ENCODE measurements around the gene TVP23A. TPM values are rescaled to one million over a fixed set of nuclear protein-coding genes. Genes with fewer than 3 reads are reported as not detected.

Gene TVP23A
- polyA plus RNA-seq (ENCODE audit: insufficient read length in 3 of 3) = 1 to 10 TPM; 2.9 to 5.0 (median 3.8) TPM
- long read RNA-seq, donor 1 = 0 reads
- long read RNA-seq, donor 2 = 0 reads
- long read RNA-seq, donor 3 = 0 reads
- long read RNA-seq, donor 4, partial matches to known transcripts = 29 of 39 reads
- long read RNA-seq, donor 4, other reads (novel, unspliced or antisense) = 10 of 39 reads
- long read RNA-seq, donor 5 = 0 reads
- long read RNA-seq, donor 6 = 0 reads
- long read RNA-seq, donor 7, partial matches to known transcripts = 0 of 1 reads
- long read RNA-seq, donor 7, other reads (novel, unspliced or antisense) = 0 of 1 reads
- long read RNA-seq, donor 8 = 0 reads
- long read RNA-seq, donor 9, partial matches to known transcripts = 0 of 1 reads
- long read RNA-seq, donor 9, other reads (novel, unspliced or antisense) = 0 of 1 reads
- long read RNA-seq, donor 10, partial matches to known transcripts = 0 of 1 reads
- long read RNA-seq, donor 10, other reads (novel, unspliced or antisense) = 0 of 1 reads
- long read RNA-seq, donor 11 = 0 reads
- long read RNA-seq, donor 12 = 0 reads
- long read RNA-seq, donor 13 = 0 reads
- long read RNA-seq, donor 14 = 0 reads
- long read RNA-seq, donor 15 = 0 reads
- long read RNA-seq, donor 16, partial matches to known transcripts = 71 of 99 reads
- long read RNA-seq, donor 16, other reads (novel, unspliced or antisense) = 28 of 99 reads

DNA sequence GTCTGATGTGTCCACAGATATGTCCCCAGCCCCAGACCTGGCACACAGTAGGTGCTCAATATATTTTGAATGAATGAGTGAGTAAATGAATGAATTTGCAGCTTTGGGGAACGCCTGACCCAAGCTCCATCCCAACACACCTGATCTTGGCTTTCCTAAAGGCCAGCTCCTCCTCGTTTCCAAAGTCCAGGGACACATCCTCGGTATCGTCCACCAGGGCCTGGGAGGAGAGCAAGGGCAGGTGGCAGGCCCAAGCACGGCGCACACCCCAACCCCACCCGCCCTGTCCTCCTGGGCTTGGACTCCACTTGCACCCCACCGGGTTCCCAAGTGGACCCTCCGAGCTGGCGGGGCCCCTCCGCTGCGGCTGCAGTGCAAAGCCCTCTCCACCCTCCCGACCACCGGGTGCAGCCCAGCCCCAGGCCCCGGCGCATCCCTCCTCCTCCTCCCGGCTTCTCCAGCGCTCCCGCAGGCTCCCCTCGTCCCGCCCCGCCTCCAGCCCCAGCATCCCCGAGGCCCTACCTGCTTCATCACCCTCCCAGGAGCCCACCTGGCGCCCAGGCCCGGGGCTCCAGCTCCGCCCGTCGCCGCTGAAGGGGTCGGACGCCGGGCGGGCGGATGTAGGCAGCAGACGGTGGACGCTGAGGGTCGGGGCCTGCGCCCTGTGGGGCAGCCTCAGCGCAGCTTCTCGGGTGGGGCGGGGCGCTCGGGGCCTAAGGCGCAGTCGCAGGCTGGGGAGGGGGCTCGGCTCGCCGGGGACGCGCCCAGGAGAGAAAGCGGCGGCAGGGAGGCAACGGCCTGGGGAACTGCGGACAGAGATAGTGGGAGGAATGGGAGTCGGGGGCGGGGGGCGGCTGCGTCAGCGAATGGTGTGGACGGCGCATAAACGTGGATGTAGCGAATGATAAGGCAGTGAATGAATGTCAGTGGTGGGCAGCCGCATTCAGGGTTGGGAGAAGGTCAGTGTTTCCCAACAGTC, at the start of gene TVP23A:
Gene TVP23A, minus strand, starts transcription at position 832 of the 979 bp plus-strand sequence. Its CDS starts 301 bp downstream, at position 531.
- peak in 3 of 11 donors; percentile 14 to 29 (median 26) for DNase-seq (ENCODE audit: extremely low read depth in 1 of 11, low read depth in 9 of 11, low spot score in 4 of 11)

- DNase-seq (ENCODE audit: extremely low read depth in 1 of 11, low read depth in 9 of 11, low spot score in 4 of 11) = no peak
Observed at GRCh38 chr16:10868104-10868595, 49.6 kb upstream of the TVP23A start.

DNA sequence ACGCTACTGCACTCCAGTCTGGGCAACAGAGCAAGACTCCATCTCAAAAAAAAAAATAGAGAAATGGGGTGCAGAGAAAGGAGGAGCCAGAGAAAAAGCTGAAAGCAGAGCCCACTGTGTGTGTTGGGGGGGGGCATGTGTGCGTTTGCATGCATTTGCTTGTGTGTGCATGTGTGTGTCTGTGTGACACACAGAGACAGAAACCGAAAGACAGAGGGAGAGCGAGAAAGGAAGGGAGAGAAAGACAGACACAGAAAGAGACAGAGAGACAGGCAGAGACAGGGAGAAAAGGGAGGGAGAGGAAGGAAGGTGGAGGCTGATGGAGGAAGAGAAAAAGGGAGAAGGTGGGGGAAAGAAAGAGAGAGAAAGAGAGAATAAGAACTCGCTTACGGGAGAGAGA, 48.6 kb upstream of the TVP23A start:
- no peak for DNase-seq (ENCODE audit: extremely low read depth in 1 of 11, low read depth in 9 of 11, low spot score in 4 of 11)

- DNase-seq (ENCODE audit: extremely low read depth in 1 of 11, low read depth in 9 of 11, low spot score in 4 of 11) = no peak
Observed at GRCh38 chr16:10865991-10866966, 47.7 kb upstream of the TVP23A start.

DNA sequence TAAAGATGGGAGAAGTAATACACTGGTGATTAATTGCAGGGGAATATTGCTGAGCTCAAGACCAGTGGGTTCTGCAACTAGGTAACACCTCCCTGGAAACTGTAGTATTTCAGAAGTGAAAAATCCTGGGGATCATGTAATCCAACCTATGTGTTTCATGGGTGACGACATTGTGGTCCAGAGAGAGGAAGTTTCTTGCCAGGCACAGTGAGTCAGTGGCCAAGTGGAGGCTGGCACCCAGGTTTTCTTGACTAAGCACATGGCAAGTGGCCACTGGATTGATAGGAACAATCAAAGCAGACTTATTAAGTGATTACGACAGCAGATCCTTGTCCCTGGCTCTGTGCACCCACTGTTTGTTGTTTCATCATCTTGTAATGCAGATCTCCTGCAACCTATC, 43.8 kb upstream of the TVP23A start:
- no peak for DNase-seq (ENCODE audit: extremely low read depth in 1 of 11, low read depth in 9 of 11, low spot score in 4 of 11)

- DNase-seq (ENCODE audit: extremely low read depth in 1 of 11, low read depth in 9 of 11, low spot score in 4 of 11) = no peak
Observed at GRCh38 chr16:10859658-10860057, 41.1 kb upstream of the TVP23A start.

DNA sequence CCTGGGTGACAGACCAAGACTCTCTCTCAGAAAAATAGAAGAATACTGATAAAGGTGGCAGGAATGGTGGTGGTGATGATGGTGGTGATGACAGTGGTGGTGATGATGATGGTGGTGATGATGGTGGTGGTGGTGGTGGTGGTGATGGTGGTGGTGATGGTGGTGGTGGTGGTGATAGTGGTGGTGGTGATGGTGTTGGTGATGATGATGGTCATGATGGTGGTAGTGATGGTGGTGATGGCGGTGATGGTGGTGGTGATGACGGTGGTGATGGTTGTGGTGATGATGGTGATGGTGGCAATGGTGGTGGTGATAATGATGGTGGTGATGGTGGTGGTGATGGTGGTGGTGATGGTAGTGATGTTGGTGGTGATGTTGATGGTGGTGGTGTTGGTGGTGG, 40.4 kb upstream of the TVP23A start:
- DNase-seq (ENCODE audit: extremely low read depth in 1 of 11, low read depth in 9 of 11, low spot score in 4 of 11) = no peak

DNA sequence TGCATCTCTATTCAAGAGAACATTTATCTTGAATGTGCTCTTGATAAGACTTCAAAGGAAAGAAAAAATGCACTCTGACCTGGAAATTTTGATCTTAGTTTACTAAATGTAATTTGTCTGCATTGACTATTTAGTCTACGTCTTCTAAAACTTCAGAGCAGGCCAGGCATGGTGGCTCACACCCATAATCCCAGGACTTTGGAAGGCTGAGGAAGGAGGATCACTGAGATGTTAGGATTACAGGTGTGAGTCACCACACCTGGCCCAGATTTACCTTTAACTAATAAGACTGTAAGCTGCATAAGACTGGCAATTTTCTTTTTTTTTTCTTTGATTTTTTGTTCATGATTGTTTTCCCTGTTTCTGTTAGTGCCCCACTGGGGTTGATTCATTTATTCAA, 39.6 kb upstream of the TVP23A start:
- no peak for DNase-seq (ENCODE audit: extremely low read depth in 1 of 11, low read depth in 9 of 11, low spot score in 4 of 11)

DNA sequence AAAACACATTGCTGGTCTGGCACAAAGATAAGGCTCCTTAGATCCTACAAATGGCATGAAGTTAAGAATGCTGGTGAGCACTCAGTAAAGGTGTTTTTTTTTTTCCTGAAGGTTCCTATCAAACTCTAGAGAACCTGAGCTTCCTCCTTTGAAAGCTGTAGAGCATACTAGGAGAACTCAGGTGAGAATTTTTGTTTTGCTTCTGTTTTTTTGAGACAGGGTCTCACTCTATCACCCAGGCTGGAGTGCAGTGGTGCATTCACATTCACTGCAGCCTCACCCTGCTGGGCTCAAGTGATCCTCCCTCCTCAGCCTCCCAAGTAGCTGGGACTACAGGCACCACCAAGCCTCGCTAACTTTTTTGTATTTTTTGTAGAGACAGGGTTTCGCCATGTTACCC, 37.4 kb upstream of the TVP23A start:
- DNase-seq (ENCODE audit: extremely low read depth in 1 of 11, low read depth in 9 of 11, low spot score in 4 of 11) = no peak

GRCh38 chr16:10852948-10853347, 34.4 kb upstream of the TVP23A start:
- DNase-seq (ENCODE audit: extremely low read depth in 1 of 11, low read depth in 9 of 11, low spot score in 4 of 11) = no peak

DNA sequence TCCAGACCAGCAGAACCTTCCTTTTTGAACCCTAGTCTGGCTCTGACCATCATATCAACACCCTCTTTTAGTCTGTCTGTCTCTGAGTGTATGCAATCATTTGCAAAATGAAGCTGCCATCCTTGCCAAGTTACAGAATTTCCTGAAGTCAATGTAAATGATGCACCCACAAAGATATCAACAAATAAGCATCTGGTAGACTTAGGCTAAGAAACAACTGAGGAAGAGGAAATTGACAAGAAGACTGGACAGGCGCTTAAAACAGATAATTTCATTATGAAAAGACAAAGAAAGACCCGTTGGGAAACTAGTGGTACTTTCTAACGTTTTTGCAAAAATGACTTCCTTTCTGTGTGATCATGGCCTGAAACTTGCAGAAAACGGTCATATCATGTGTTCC, 33.7 kb upstream of the TVP23A start:
- DNase-seq (ENCODE audit: extremely low read depth in 1 of 11, low read depth in 9 of 11, low spot score in 4 of 11) = no peak

DNA sequence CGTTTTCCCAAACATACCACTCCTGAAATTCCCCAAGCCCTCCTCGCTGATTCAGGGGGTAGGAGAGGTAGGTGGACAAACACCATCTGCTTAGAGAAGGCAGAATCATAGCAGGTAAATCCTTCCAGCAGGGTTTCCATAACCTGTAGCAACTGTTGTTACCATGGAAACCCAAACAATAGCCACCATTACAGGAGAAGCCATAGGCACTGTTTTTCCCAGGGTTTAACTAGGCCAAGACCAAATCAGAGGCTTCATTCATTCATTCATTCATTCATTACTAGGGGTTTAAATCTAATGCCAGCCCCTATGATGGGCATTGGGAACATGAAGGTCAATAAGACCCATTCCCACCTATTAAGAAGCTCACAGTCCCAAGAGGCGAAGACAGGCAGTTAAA, 32.9 kb upstream of the TVP23A start:
- DNase-seq (ENCODE audit: extremely low read depth in 1 of 11, low read depth in 9 of 11, low spot score in 4 of 11) = no peak

DNA sequence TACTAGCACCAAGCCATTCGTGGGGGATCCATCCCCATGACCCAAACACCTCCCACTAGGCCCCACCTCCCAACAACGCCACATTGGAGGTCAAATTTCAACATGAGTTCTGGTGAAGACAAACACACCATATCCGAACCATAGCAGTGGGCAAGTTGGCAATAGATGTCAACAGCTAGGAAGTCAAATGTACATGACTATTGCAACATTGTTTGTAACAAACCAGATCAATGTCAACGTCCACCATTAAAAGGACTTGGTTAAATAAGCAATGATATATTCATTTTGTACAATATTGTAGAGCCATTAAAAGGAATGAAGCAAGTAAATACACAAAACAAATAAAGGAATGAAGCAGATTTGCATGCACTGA, 31.9 kb upstream of the TVP23A start:
- DNase-seq (ENCODE audit: extremely low read depth in 1 of 11, low read depth in 9 of 11, low spot score in 4 of 11) = no peak

DNA sequence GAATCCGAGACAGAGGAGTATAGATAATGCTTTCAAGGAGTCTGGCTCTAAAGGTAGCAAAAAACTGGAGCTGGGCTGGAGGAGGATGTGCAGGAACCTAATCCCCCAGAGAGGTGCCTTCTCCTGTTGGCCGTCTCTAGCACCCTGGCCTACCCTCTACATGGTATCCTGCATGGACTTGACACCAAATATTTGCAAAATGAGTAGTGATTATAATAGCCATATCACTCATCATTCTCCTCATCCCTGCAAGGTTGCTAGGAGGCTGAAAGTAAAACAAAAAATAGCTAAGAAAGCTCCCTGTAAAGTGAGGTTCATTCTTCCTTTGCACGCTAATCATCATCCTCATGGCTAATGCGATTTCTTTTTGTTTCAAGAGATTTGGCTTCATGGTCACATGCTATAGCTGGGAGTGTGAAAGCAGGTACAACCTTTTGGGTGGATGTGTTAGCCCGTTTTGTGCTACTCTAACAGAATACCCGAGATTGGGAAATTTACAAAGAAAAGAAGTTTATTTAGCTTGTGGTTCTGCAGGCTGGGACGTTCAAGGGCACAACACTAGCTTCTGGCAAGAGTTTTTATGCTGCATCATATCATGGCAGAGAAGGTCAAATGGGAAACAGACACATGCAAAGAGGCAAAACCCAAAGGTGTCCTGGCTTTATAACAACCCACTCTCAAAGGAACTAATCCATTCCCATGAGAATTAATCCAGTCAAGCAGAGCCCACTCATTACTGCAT, 31.3 kb upstream of the TVP23A start:
- DNase-seq (ENCODE audit: extremely low read depth in 1 of 11, low read depth in 9 of 11, low spot score in 4 of 11) = no peak

- no peak for DNase-seq (ENCODE audit: extremely low read depth in 1 of 11, low read depth in 9 of 11, low spot score in 4 of 11)
Observed at GRCh38 chr16:10847176-10847575, 28.6 kb upstream of the TVP23A start.

GRCh38 chr16:10846213-10846998, 27.8 kb upstream of the TVP23A start:
- DNase-seq (ENCODE audit: extremely low read depth in 1 of 11, low read depth in 9 of 11, low spot score in 4 of 11) = no peak

DNA sequence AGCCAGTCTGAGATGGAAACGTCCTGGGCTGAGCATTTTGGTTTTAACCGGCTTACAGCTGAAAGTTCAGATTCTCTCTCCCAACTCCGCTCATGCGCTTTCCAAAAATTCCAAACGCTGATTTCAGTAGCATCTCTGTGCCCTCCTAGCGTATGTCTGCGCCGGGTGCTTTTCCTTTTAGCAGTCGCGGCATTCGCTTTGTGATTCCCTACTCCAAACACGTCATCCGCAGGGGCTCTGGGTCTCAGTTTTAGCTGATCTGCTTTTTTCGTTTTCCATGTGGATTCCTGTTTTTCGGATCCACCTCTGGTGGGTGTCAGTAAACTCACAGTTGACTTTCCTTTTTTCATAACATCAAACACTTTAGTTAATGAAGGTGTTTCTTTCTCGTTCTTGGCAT, 22.1 kb upstream of the TVP23A start:
- no peak for DNase-seq (ENCODE audit: extremely low read depth in 1 of 11, low read depth in 9 of 11, low spot score in 4 of 11)
